B cell (primary cell): ENCODE data around the gene ACBD4. TPM values are rescaled to one million over a fixed set of nuclear protein-coding genes. Genes with fewer than 3 reads are reported as not detected.
A peak's percentile ranks its signal among the peaks of the same experiment; 100 is the strongest.

Source experiments
- ATAC-seq: fragments of 200-7000 bp; cut with Tn5 transposase; one replicate; pipeline ENCODE4 v1.10.0; 2021; ENCODE audit warnings: low read depth, mild to moderate bottlenecking, moderate number of reproducible peaks, moderate library complexity
- CTCF ChIA-PET: fragments of 350-600 bp; sonication (Branson Sonifier 250); formaldehyde crosslinking; loops from one replicate; lab custom pipeline; 2021; ENCODE audit warnings: antibody characterized with exemption, inconsistent platforms; lab: Charles Lee
- POLR2A ChIA-PET: fragments of 350-600 bp; sonication (Branson Sonifier 250); formaldehyde crosslinking; loops from one replicate; lab custom pipeline; 2021; ENCODE audit warnings: antibody characterized with exemption; lab: Charles Lee
- DNase-seq: peaks from one replicate; pipeline ENCODE4 v3.0.0; 2013
- H2AFZ ChIP-seq: 2 replicates; pipeline ENCODE4 v1.6.1; 2012; ENCODE audit warnings: mild to moderate bottlenecking, low read depth, low read length; ENCODE audit not compliant: insufficient read depth, poor library complexity, severe bottlenecking
- H3K27ac ChIP-seq, 2 donors: 1 replicate in 1 of 2; 2 replicates in 1 of 2; pipeline ENCODE4 v1.5.1; 2012 to 2013; ENCODE audit warnings: low read length in 2 of 2, mild to moderate bottlenecking in 2 of 2, moderate library complexity in 1 of 2
- H3K27me3 ChIP-seq, 4 experiments: fragments of 200-600 bp in 1 of 4; sonication (generic) in 1 of 4; replicated peaks in 1 of 4; 1 replicate in 2 of 4; 2 replicates in 2 of 4; pipeline versions ENCODE4 v1.6.1 to v1.7.0; 2013 to 2016; ENCODE audit warnings: low read length in 3 of 4, mild to moderate bottlenecking in 2 of 4, mixed read lengths in 1 of 4, moderate library complexity in 1 of 4; ENCODE audit not compliant: insufficient read depth in 4 of 4, control insufficient read depth in 3 of 4; ENCODE audit errors: control extremely low read depth in 1 of 4
- H3K36me3 ChIP-seq, 2 experiments: replicated peaks in 1 of 2; 1 replicate in 1 of 2; 2 replicates in 1 of 2; pipeline versions ENCODE4 v1.6.1 to v1.7.1; 2013; ENCODE audit warnings: low read length in 1 of 2; ENCODE audit not compliant: insufficient read depth in 2 of 2, control insufficient read depth in 1 of 2; ENCODE audit errors: control extremely low read depth in 1 of 2, extremely low read depth in 1 of 2
- H3K4me1 ChIP-seq, 2 donors: fragments of 200-600 bp in 1 of 2; sonication (generic) in 1 of 2; 1 replicate in 1 of 2; 2 replicates in 1 of 2; pipeline versions ENCODE4 v1.5.1 to v1.6.1; 2013 to 2017; ENCODE audit warnings: low read length in 2 of 2; ENCODE audit not compliant: control insufficient read depth in 2 of 2, insufficient read depth in 2 of 2
- H3K4me2 ChIP-seq: replicated peaks from 2 replicates; pipeline ENCODE3; 2012; ENCODE audit warnings: mild to moderate bottlenecking, low read depth, low read length; ENCODE audit not compliant: poor library complexity, severe bottlenecking
- H3K4me3 ChIP-seq, 5 experiments: fragments of 200-600 bp in 1 of 5; sonication (generic) in 1 of 5; 1 replicate in 3 of 5; 2 replicates in 2 of 5; pipeline versions ENCODE4 v1.5.1 to v1.7.0; 2011 to 2016; ENCODE audit warnings: low read length in 4 of 5, mild to moderate bottlenecking in 4 of 5, low read depth in 2 of 5, control low read depth in 1 of 5, moderate library complexity in 1 of 5; ENCODE audit not compliant: insufficient read depth in 1 of 5; ENCODE audit errors: control extremely low read depth in 1 of 5, extremely low read depth in 1 of 5
- H3K79me2 ChIP-seq: fragments of 200-600 bp; sonication (generic); one replicate; pipeline ENCODE4 v1.6.0; 2016; ENCODE audit warnings: low read length; ENCODE audit not compliant: control insufficient read depth, insufficient read depth
- H3K9ac ChIP-seq: fragments of 200-600 bp; sonication (generic); 2 replicates; pipeline ENCODE4 v1.6.1; 2017; ENCODE audit warnings: mild to moderate bottlenecking, low read length, moderate library complexity
- H3K9me3 ChIP-seq, 3 donors: one replicate each; pipeline versions ENCODE4 v1.6.1 to v1.7.1; 2013; ENCODE audit warnings: low read length in 2 of 3; ENCODE audit not compliant: control insufficient read depth in 2 of 3, insufficient read depth in 1 of 3; ENCODE audit errors: control extremely low read depth in 1 of 3
- H4K20me1 ChIP-seq: 2 replicates; pipeline ENCODE4 v1.6.0; 2012; ENCODE audit warnings: mild to moderate bottlenecking, low read length; ENCODE audit not compliant: insufficient read depth, control insufficient read depth, poor library complexity, severe bottlenecking
- H3K27ac Mint-ChIP-seq: one replicate; pipeline ENCODE4 v1.8.0; 2021; ENCODE audit warnings: mixed read lengths
- H3K27me3 Mint-ChIP-seq: one replicate; pipeline ENCODE4 v1.8.0; 2021; ENCODE audit warnings: mixed read lengths
- H3K4me1 Mint-ChIP-seq: one replicate; pipeline ENCODE4 v1.8.0; 2021; ENCODE audit warnings: mixed read lengths
- H3K4me3 Mint-ChIP-seq: one replicate; pipeline ENCODE4 v1.8.0; 2021; ENCODE audit warnings: mixed read lengths
- H3K9me3 Mint-ChIP-seq: one replicate; pipeline ENCODE4 v1.8.0; 2022; ENCODE audit warnings: mixed read lengths; ENCODE audit not compliant: insufficient read depth
- CTCF ChIP-seq: fragments of 200-600 bp; IDR thresholded peaks from one replicate; pipeline ENCODE4 v1.8.0; 2022; ENCODE audit warnings: antibody characterized with exemption, mild to moderate bottlenecking
- EZH2 ChIP-seq: IDR thresholded peaks from 2 replicates; pipeline ENCODE4 v1.6.1; 2012; ENCODE audit warnings: borderline replicate concordance, low read depth, mild to moderate bottlenecking, moderate library complexity, low read length; ENCODE audit not compliant: insufficient read depth, poor library complexity, severe bottlenecking
- WGBS: methylation state at CpG from one replicate; pipeline ENCODE4 v1.1.5; 2013; ENCODE audit warnings: missing lambda C conversion rate; ENCODE audit not compliant: insufficient coverage; 5-methylcytosine and 5-hydroxymethylcytosine counted together
- intact Hi-C: fragments of 100-400 bp; cut with micrococcal nuclease; formaldehyde crosslinking; loops from one replicate; pipeline ENCODE4 v1.10.0; 2022
- polyA plus RNA-seq: library from polyadenylated mRNA; depleted of rRNA; stranded (reverse); fragments of >200 nt; gene quantifications from 2 replicates; pipeline ENCODE4 v1.2.3, GENCODE V29; 2012
- total RNA-seq, 2 donors: library from RNA; stranded (reverse); fragments of 120-200 nt in 1 of 2; gene quantifications; 1 replicate in 1 of 2; 2 replicates in 1 of 2; pipeline versions ENCODE4 v1.2.3 to v1.2.4, GENCODE V29; 2013 to 2022

The ACBD4 gene
- total and polyA plus RNA-seq, 2 donors (not counting 1 experiment from before 2014, with no cell fraction given), result 36.8 to 39.4 TPM

GRCh38 chr17:45172541-45173286 is 37.2 kb downstream of the ACBD4 start:
- Mint-ChIP-seq H3K4me1 (peaks cover 12% of the 10 kb centered on the region), H3K27me3 (no peaks in the 10 kb centered on the region), H3K9me3 (no peaks in the 10 kb centered on the region), H3K4me3 (peak overlapping the region; percentile 86), H3K27ac (peak overlapping the region; percentile 97)
- Histone ChIP-seq H3K36me3 (no peaks in the 10 kb centered on the region), H3K27ac (peak overlapping the region; percentile 40 to 63), H3K9me3 (no peaks in the 10 kb centered on the region), H3K4me3 (peak overlapping the region in 4 of 5 experiments; percentile 31 to 51 (median 49)), H4K20me1 (no peaks in the 10 kb centered on the region), H3K79me2 (no peaks in the 10 kb centered on the region), H3K4me1 (peaks cover 11 to 16% of the 10 kb centered on the region in 2 donors), H2AFZ (peak overlapping the region; percentile 87), H3K27me3 (no peaks in the 10 kb centered on the region), H3K4me2 (peak overlapping the region; percentile 76), H3K9ac (peak overlapping the region; percentile 54)
- intact Hi-C loops, result loop anchor here (1.0 to 2.0 kb wide), 4 partner anchors 11 to 74 kb away; partner anchors contain the start of genes ACBD4, HEXIM1 and HEXIM2
- CTCF ChIA-PET, result interaction anchor here (0.7 to 3.0 kb wide), 12 partner anchors 9 to 57 kb away, joined by 3 to 32 read pairs (median 4); partner anchors contain the start of genes ACBD4, HEXIM1 and HEXIM2
- WGBS, result 9% methylated on average over 7 of the region's 10 CpGs
- DNase-seq (peak; percentile 59), ATAC-seq (peak; percentile 85)
- TF ChIP-seq EZH2 (no peak), CTCF (no peak)
- POLR2A ChIA-PET, result interaction anchor here (0.5 to 3.6 kb wide), 8 partner anchors 11 to 827 kb away, joined by 3 to 23 read pairs (median 4); partner anchors contain the start of genes GRN, HEXIM1 and HEXIM2

GRCh38 chr17:45175759-45176115 is 40.2 kb downstream of the ACBD4 start:
- DNase-seq, result no peak
- Mint-ChIP-seq H3K27ac (no peak overlapping the region), H3K27me3 (no peaks in the 10 kb centered on the region), H3K9me3 (no peaks in the 10 kb centered on the region), H3K4me3 (no peak overlapping the region), H3K4me1 (peaks cover 12% of the 10 kb centered on the region)
- TF ChIP-seq CTCF (no peak), EZH2 (no peak)
- ATAC-seq, result no peak
- peaks cover 11 to 16% of the 10 kb centered on the region in 2 donors for H3K4me1 ChIP-seq
- ChIA-PET POLR2A (no interaction called here), CTCF (interaction anchor here (0.7 to 1.2 kb wide), 2 partner anchors 22 to 40 kb away, joined by 4 to 6 read pairs; partner anchors contain the start of gene ACBD4)
- no peaks in the 10 kb centered on the region for H3K27me3 ChIP-seq
- no peak overlapping the region for H3K4me2 ChIP-seq
- no peak overlapping the region for H3K27ac ChIP-seq
- H3K9me3 ChIP-seq, result no peaks in the 10 kb centered on the region
- WGBS, result 80% methylated on average over 1 of the region's 3 CpGs
- H4K20me1 ChIP-seq, result no peaks in the 10 kb centered on the region
- H3K4me3 ChIP-seq, result no peak overlapping the region
- intact Hi-C loops, result no loop called here
- H3K9ac ChIP-seq, result no peak overlapping the region
- peak overlapping the region; percentile 16 for H2AFZ ChIP-seq
- H3K79me2 ChIP-seq, result no peaks in the 10 kb centered on the region
- no peaks in the 10 kb centered on the region for H3K36me3 ChIP-seq
